ENCODE data around the gene BAG3. TPM values are rescaled to one million over a fixed set of nuclear protein-coding genes. Genes with fewer than 3 reads are reported as not detected.
A peak's percentile ranks its signal among the peaks of the same experiment; 100 is the strongest.

Gene BAG3
- total and polyA plus RNA-seq, 9 of the 15 experiments (the other 6 are each of a cell fraction or from before 2014, with no cell fraction given): 2.6 to 27.4 (median 7.2) TPM

DNA sequence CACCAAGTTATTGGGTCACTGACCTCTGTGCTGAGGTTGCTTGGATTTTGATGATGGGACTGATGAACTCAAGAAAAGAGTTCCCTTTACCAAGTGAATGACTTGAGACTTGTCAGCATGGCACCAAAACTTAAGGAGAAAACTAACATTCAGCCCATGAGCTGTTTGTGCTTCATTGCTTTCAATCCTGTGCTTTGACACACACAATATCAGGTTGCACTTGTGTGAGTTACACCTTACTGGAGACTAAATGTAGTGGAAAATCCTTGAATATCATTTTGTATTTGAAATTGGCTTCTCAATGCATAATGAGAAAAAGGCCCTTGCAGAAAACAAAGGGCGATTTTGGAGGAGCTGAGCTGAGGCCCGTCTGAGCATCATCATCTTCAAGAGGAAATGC lies 2.7 kb downstream of the BAG3 start:
- Histone ChIP-seq H3K27ac (ENCODE audit: extremely low read depth, low read depth, low read length) (no peak overlapping the region), H3K36me3 (ENCODE audit: control insufficient read depth, insufficient read depth, low read length) (peaks cover 42% of the 10 kb centered on the region; the same call in 2 of the 3 replicates), H3K4me1 (replicated peaks in 1 of 2; ENCODE audit: control insufficient read depth in 2 of 2, insufficient read depth in 2 of 2, low read length in 2 of 2) (peaks cover 38 to 52% of the 10 kb centered on the region in 2 experiments), H3K9me3 (replicated peaks; ENCODE audit: control insufficient read depth, insufficient read depth, low read depth, low read length) (no peaks in the 10 kb centered on the region), H3K9me1 (ENCODE audit: control insufficient read depth, insufficient read depth, low read length) (peaks cover 7% of the 10 kb centered on the region), H3K27me3 (ENCODE audit: control insufficient read depth in 2 of 2, insufficient read depth in 2 of 2, low read length in 2 of 2) (no peaks in the 10 kb centered on the region), H2AFZ (ENCODE audit: low read depth, low read length) (no peak overlapping the region), H4K20me1 (replicated peaks; ENCODE audit: control insufficient read depth, insufficient read depth, low read length) (peaks cover 47% of the 10 kb centered on the region), H3K4me3 (no peak overlapping the region), H3K9ac (ENCODE audit: insufficient read depth in 1 of 2, low read depth in 2 of 2, low read length in 2 of 2) (no peak overlapping the region), H3K4me2 (ENCODE audit: insufficient read depth, low read length) (peak overlapping the region; percentile 61; the same call in 1 of the 2 replicates), H3K79me2 (ENCODE audit: control insufficient read depth, insufficient read depth, low read length) (peaks cover 77% of the 10 kb centered on the region)
- WGBS (ENCODE audit: insufficient coverage, low coverage, missing lambda C conversion rate): 25% methylated on average over 2 of the region's 2 CpGs
- CTCF ChIA-PET (ENCODE audit: low intra/inter-chr PET ratio): no interaction called here
- DNase-seq (ENCODE audit: extremely low read depth in 1 of 4, low spot score in 3 of 4) (no peak), ATAC-seq (no peak), FAIRE-seq (no peak)
- in situ Hi-C loops (cut with MboI): no loop called here
- no TSS peak for BruUV-seq (replicated peaks)
- POLR2A ChIA-PET: interaction anchor here (0.8 to 3.0 kb wide), 2 partner anchors 10 to 83 kb away, joined by 3 to 11 read pairs; no protein-coding TSS in a partner anchor
- no peak for TF ChIP-seq PRDM10 (IDR thresholded peaks at IDR 0.05; ENCODE audit: partially characterized antibody)
- TF ChIP-seq, protein P1, sequence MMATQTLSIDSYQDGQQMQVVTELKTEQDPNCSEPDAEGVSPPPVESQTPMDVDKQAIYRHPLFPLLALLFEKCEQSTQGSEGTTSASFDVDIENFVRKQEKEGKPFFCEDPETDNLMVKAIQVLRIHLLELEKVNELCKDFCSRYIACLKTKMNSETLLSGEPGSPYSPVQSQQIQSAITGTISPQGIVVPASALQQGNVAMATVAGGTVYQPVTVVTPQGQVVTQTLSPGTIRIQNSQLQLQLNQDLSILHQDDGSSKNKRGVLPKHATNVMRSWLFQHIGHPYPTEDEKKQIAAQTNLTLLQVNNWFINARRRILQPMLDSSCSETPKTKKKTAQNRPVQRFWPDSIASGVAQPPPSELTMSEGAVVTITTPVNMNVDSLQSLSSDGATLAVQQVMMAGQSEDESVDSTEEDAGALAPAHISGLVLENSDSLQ (IDR thresholded peaks at IDR 0.05): peak; percentile 45; the same call in 1 of the 2 replicates
- intact Hi-C loops (cut with micrococcal nuclease): loop anchor here (10.0 kb wide), 1 partner anchor 109 kb away; the partner anchor contains the start of gene RGS10
